Stimulated activated naive CD8-positive, alpha-beta T cell treated with anti-CD3 and anti-CD28 coated beads, Interleukin-15, Interleukin-2, amounts not matched to agents 100 U/mL and 50 U/mL, for 24 hours (primary cell): Measurements from ENCODE around the gene ASB5.
"Not testable (repeated sequence)": the region's sequence is repeated elsewhere in the genome, so short reads cannot be mapped to it uniquely, and the experiment has no call there.

Experiments
- ATAC-seq: fragments of 150-1000 bp; cut with Tn5 transposase; one replicate; pipeline ENCODE4 v1.10.0; 2021
- DNase-seq: peaks from one replicate; pipeline ENCODE4 v3.0.0; 2021

The ASB5 gene, protein sequence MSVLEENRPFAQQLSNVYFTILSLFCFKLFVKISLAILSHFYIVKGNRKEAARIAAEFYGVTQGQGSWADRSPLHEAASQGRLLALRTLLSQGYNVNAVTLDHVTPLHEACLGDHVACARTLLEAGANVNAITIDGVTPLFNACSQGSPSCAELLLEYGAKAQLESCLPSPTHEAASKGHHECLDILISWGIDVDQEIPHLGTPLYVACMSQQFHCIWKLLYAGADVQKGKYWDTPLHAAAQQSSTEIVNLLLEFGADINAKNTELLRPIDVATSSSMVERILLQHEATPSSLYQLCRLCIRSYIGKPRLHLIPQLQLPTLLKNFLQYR

GRCh38 chr4:176268963-176269362 lies at the start of gene ASB5:
Gene ASB5, minus strand, starts transcription at chr4:176269222. Its CDS starts 114 bp downstream, at chr4:176269108.
- ATAC-seq (no peak), DNase-seq (no peak)

GRCh38 chr4:176313596-176314336 lies 44.7 kb upstream of the ASB5 start:
- DNase-seq, result no peak

GRCh38 chr4:176309772-176310171 lies 40.8 kb upstream of the ASB5 start:
- no peak for DNase-seq
- ATAC-seq, result no peak

More at GRCh38 chr4:176313596-176314336, 44.7 kb upstream of the ASB5 start:
- ATAC-seq, result no peak

GRCh38 chr4:176309046-176309445 lies 40.0 kb upstream of the ASB5 start:
- DNase-seq (no peak), ATAC-seq (no peak)

GRCh38 chr4:176308441-176308840 lies 39.4 kb upstream of the ASB5 start:
- ATAC-seq (no peak), DNase-seq (no peak)

DNA sequence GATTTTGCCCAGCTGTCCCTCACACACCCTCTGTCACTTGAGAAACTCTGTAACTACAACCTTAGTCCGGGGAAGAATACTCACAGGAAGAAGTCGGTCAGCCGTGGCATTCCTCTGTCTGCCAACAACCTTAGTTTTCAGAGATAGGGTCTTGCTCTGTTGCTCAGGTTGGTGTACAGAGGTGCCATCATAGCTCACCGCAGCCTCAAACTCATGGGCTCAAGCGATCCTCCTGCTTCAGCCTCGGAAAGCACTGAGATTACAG lies 38.6 kb upstream of the ASB5 start:
- DNase-seq, result no peak
- no peak for ATAC-seq

GRCh38 chr4:176306837-176307665 lies 38.0 kb upstream of the ASB5 start:
- DNase-seq, result no peak
- no peak for ATAC-seq

GRCh38 chr4:176303938-176304337 lies 34.9 kb upstream of the ASB5 start:
- ATAC-seq, result no peak

DNA sequence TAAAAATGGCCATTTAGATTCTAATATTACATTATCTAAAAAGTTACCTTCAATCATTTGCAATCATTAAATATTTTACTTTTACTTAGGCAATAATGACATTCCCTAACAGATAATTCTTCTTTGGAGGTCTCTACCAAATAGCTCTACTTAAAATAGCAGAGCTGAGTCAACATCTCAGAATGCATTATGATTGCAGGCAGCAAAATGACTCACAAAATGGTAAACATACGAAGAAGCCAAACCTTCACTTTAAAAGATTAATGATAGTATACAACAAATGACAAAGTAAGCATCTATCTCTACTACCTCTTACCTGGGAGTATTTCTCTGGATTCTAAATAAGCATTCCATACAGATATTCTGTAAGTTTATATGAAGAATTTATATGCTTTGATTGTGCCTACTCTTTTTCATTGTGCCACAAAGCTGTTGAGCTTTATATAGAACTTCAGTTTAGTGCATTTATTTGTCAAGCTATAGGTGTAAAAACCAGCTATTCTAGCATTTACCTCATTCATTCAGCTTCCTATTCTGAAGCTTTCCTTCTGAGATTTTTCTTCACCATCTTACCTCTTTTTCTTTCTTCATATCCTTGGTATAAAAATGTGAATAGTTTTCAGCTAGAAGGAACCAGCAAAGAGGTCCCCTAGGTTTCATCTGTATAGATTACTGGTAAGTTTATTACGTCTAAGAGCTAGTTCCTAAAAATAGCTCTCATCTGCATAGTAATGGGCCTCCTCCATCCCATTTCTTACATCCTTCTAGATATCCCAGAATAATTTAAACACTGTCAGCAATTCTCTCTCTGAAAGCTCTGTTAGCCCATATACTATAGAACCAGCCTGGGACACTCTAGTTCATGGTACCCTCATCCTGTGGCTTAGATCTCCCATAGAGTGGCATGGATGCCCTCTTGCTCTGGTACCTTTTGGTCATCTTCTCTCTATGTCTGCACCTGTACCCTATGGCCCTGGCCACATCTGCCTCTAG lies 33.6 kb upstream of the ASB5 start:
- no peak for ATAC-seq
- DNase-seq, result no peak

More at GRCh38 chr4:176303938-176304337, 34.9 kb upstream of the ASB5 start:
- DNase-seq, result no peak

GRCh38 chr4:176300565-176300964 lies 31.5 kb upstream of the ASB5 start:
- DNase-seq (no peak), ATAC-seq (no peak)

DNA sequence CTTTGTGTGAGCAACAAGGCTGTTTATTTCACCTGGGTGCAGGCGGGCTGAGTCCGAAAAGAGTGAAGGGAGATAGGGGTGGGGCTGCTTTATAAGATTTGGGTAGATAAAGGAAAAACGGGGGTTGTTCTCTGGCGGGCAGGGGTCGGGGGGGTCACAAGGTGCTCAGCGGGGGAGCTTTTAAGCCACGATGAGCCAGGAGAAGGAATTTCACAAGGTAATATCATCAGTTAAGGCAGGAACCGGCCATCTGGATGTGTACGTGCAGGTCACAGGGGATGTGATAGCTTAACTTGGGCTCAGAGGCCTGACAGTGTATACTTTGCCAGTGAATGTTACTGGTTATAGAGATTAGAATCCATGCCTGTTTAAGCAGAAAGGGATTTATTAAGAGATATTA lies 31.0 kb upstream of the ASB5 start:
- DNase-seq (no peak), ATAC-seq (no peak)

- DNase-seq (no peak), ATAC-seq (no peak)
Measured at GRCh38 chr4:176298664-176299063, 29.6 kb upstream of the ASB5 start.

DNA sequence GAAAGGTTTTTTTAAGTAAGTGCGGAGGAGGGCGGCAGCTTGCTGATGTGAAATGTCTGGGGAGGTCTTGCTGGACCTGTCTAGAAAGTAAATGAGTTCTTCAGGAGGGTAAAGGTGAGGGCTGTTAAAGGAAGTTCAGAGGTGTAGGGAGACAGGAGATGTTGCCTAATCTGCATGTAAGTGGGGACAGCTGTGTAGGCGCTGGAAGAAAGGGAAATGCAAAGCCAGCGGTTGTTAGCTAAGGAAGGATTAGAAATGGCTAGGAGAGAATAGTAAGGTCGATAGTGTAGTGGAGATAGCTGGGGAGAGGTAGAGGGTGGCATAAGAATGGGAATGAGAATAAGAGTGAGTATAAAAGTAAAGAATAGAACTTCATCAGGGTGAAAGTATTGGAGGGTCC lies 26.9 kb upstream of the ASB5 start:
- DNase-seq, ATAC-seq: not testable (repeated sequence)

DNA sequence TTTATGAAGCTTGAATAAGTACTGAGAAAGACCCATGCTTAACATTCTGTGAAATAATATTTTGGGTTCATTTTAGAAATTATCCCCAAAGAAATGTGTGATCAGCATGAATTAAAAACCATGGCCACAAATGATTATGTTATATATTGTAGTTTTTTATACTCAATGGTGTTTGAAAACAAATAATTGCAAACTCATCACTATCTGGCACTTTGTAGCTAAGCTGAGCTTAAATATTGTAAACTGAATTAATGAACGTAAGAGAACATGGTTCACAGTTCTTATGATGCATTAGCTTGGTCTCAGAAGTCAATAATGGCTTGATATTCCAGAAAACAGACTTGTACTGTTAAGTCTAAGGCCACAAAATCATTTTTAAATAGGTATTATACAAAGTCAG lies 24.6 kb upstream of the ASB5 start:
- DNase-seq, result no peak
- no peak for ATAC-seq

DNA sequence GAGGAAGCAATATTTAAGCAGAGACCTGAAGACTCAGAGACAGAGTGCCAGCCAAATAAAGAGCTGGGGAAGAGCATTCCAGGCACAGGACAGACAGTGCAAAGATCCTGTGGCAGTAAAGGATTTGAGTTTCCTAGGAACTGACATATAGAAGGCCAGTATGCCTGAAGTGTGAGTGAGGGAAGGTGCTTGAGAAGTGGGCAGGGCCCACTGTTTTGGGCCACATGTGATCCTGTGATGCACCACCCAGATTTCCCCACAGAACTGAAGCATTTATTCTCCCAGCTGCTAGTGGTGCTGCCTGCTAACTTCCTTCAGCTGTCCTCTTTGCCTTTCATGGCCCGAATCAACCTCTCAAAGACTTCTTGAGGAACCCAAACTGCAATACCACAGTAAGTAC lies 23.9 kb upstream of the ASB5 start:
- DNase-seq, result no peak
- ATAC-seq, result no peak

DNA sequence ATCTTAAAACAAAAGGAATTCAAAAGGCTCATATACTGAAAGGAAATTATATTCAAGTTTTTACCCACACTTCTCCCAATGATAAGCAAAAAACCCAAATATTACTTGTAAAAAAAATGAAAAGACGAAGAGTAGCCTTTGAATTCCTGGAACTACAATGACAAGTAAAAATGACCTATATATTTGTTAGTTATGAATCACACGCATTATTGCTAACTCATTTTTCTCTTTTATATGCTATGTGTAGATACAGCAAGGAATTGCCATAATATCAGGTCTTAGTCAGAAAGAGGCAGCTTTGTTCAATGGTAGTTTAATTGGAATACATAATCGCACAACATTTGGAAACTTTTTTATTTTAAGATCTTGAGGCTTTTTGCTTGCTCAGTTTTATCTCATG lies 22.7 kb upstream of the ASB5 start:
- ATAC-seq, result no peak
- no peak for DNase-seq

DNA sequence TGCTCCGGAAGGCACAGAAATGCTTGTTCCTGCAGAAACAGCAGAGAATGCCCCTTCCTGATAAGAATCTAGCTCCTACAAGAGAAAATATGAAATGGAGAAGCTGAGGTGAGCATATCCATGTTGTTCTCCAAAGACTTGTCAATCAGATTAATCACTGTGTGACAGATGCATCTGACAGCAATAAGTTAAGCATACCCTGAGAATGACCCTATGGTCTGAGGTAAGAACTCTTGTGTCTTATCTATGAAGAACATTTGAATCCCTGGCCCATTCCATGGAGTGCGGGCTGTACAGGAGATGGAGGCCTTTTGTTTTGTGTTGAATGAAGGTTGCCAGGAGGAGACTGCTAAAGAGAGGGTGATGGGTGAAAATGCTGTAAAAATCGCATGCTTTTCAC lies 21.5 kb upstream of the ASB5 start:
- ATAC-seq, result no peak
- no peak for DNase-seq

DNA sequence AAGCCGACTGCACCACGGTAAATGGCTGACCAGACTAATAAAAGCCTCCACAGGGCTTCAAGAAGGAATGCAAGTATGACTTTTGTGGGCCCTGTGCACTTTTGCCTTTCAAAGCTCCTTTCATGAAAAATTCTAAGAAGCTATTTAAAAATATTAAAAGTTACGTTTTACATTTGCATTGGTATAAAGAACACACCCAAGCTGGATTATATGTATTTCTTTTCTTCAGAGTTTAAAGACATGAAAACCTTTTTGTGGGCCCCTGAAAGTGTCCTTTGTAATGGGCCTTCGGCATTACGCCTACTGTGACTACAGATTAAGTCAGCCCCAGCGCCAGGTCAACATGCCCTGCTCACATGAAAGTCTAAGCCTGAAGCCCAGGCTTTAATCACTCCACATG lies 20.5 kb upstream of the ASB5 start:
- DNase-seq (no peak), ATAC-seq (no peak)

- DNase-seq (no peak), ATAC-seq (no peak)
Measured at GRCh38 chr4:176288020-176288419, 19.0 kb upstream of the ASB5 start.

DNA sequence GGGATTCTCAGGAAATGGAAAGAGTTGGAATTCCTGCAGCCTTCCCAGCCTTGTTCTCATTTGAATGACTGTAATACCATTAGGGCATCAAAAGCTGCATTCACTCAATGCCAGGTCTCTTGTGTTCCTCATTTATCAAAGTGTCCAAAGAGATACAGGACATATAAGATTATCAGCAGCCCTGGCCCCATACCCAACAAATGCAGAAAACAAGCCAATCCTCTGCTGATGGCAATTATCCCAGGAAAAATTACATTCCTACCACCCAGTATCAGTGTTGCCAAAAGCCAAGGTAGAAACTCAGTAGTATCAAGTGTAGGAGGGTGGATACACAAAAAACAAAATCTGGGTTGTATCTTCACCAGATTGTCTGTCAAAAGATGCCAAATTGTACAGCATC lies 18.5 kb upstream of the ASB5 start:
- ATAC-seq (no peak), DNase-seq (no peak)

GRCh38 chr4:176286728-176287127 lies 17.7 kb upstream of the ASB5 start:
- no peak for DNase-seq
- no peak for ATAC-seq

GRCh38 chr4:176279560-176279959 lies 10.5 kb upstream of the ASB5 start:
- not testable (repeated sequence) for ATAC-seq, DNase-seq
